SIG-M5 treated with dmso at 0.1 percent for 504 hours (cell line): ENCODE data around the gene CHN1.

Experiments used
- DNase-seq: peaks from one replicate; lab custom pipeline; 2025; ENCODE audit not compliant: unreplicated experiment; lab: John Stamatoyannopoulos, UW

The CHN1 gene

DNA sequence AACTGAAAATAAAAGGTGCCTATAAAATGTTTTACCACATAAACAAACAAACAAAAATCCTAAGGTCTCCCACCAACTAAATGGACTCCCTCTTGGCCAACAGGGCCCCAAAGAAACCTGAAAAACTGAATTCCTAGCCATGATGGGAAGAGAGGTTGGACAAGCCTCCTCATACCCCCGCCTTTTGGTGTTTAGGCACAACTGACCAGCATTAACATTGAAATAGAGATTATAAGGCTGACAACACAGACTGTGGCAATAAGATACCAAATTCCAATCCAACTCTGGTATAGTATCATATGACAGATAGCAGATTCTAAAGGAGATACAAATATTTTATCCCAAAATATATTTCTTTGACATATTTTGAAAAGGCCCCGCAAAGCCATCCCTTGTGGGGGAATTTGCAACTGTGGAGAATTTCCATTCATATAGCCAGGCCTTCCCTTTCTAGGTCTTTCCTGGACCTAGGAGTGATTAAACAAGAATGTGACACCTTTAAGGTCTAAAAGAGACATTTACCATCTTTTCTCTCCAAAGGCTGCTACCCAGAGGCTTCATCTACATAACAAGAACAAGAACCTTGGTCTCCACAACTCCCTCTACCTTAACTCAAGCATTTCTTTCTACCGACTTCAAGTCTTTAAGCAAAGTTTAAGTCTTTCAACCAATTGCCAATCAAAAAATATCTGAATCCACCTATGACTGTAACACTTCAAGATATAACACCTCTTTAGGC, 80.0 kb downstream of the CHN1 start:
- no peak for DNase-seq

GRCh38 chr2:174924061-174924693, 81.0 kb downstream of the CHN1 start:
- no peak for DNase-seq

DNA sequence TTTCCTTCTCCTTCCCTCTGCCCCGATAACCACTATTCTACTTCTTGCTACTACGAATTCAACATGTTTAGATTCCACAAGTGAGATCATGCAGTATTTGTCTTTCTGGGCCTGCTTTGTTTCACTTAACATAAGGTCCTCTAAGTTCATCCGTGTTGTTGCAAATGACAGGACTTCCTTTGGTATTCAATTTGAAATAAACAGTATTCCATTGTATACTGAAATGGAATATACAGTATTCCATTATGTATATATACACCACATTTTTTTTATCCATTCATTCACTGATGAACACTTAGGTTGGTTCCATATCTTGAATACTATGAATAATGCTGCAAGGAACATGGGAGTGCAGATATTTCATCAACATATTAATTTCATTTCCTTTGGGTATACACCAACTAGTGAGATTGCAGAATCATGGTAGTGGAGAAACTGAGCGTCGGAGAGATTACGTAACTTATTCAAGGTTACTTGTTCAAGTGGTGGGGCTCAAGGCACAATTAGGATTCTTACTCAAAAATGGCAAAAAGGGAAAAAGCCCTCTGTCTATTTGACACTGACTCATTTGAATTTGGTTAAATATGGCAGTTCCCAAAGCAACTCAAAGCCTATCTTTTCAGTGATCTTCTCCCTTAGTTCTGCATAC, 85.1 kb downstream of the CHN1 start:
- no peak for DNase-seq

- no peak for DNase-seq
Measured at GRCh38 chr2:174918886-174919526, 86.2 kb downstream of the CHN1 start.

DNA sequence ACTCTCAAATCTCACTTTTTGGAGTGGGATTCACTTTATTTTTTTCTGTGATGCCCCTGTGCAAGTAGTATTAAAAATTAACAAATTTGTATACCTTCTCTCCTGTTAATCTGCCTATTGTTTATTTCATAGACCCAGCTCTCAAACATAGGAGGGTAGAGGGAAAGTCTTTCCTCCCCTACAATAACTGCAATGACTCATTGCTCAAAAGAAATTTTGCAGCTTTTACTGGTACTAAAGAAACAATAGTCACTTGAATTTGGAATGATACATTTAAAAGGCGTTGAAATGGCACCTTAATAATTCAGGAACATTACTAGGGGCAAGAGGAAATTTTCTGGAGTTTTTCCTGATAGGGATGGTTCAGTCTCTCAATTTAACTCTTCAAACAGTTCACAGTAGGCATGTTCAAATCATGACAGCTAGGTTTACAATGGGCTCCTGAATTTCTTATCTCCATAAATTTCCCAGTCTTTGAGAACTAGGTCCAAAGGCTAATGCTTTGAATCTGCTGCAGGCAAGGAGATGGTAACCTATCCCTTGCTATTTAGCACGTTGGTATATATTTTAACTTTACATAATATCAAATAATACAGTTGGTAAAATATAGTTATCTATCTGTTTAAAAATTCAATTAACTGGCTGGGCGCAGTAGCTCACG, 88.8 kb downstream of the CHN1 start:
- no peak for DNase-seq

DNA sequence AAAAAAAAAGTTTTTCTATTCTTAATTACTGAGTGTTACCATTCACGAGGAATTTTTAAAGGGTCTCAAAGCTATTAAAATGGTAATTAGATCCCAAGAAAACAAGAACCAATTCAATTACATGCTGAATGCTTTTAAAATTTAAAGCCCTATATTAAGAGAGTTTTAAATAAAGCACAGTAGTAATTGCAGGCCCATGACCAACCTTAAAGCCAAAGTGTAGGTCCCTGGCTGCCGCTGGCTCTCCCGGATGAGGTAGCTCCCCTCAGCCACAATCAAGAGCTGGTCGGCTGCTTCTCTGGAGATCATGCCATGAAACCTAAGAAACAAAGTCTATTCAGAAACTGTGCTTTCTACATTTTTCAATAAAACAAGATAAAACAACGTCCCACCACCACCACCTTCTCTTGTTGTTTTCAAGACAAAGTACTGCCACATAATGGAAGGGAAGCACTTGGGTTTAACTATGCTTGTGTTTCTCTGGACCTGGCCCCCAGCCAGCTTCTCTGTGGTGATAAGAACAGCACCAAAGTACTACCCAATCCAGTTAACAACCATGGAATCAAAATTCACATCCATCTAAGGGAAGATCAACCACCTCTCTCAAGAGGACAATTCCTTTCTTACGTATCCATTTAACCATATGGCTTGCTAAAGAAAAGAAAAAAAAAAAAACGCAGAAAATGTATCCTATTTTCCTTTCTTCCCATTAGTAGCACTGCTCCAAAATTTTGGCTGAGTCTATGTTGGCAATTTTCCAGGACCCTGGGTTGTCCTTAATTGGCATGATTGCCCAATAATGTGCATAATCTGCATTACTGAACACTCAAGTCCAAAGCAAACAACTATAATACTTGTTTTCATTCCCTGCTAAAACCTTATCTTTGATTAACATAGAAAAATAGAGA, 90.1 kb downstream of the CHN1 start:
- no peak for DNase-seq

DNA sequence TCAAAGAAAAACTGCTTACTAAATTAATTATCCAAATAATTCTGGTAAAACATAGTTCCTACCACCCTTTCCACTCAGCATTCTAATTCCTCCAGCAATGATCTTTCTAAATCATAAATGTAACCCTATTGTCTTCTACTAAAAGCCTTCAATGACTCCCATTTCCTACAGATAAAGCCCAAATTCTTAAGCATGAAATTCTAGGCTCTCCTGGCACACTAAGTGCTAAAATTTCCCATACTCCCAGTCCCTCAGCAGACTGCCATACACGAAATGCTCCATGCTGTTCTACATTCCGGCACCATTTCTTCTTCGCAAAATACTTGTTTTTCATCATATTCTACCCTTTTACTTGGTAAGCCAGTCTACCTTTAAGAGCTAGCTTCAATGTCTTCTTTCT, 96.9 kb downstream of the CHN1 start:
- no peak for DNase-seq

DNA sequence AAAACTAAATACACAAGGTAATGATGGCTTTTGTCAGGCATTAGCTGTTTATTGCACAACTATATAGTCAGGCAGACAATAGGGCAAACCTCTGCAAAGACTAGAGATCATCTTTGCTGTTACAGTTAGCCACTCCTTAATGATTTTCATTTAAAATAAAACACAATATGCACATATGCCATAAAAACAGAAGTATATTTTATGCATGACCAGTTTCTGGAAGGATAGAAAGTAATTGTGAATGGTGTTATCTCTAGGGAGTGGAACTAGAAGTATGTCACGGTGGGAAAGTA, 102.0 kb downstream of the CHN1 start:
- DNase-seq, result no peak

GRCh38 chr2:174902506-174903263, 102.5 kb downstream of the CHN1 start:
- no peak for DNase-seq

DNA sequence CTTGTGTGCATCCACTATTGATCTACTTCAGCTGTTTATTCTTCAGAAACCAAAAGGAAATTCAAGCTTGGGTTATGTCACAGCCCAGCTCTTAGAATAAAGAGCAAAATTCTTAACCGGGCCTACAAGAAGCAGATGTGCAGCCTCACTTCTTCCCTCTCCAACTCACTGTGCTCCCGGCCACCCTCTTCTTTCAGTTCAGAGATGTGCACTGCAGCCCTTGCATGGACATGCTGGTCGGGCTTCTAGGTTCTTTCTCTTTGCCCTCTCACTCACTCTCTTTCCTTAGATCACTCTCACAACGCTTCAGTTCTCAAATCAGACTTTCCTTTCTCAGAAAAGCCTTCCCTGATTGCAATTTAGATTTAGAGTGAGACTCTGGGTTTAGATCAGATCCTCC, 104.1 kb downstream of the CHN1 start:
- no peak for DNase-seq

- no peak for DNase-seq
Measured at GRCh38 chr2:174897286-174897685, 107.9 kb downstream of the CHN1 start.

DNA sequence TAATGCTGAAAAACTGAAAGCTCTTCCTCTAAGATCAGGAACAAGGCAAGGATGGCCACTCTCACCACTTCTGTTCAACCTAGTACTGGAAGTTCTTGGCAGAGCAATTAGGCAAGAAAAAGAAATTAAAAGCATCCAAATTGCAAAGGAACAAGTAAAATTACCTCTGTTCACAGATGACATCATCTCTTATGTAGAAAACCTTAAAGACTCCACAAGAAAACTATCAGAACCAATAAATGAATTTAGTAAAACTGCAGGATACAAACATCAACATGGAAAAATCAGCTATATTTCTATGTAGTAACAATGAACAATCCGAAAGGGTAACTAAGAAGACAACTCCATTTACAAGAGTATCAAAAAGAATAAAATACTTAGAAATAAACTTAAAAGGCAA, 112.2 kb downstream of the CHN1 start:
- DNase-seq, result no peak

DNA sequence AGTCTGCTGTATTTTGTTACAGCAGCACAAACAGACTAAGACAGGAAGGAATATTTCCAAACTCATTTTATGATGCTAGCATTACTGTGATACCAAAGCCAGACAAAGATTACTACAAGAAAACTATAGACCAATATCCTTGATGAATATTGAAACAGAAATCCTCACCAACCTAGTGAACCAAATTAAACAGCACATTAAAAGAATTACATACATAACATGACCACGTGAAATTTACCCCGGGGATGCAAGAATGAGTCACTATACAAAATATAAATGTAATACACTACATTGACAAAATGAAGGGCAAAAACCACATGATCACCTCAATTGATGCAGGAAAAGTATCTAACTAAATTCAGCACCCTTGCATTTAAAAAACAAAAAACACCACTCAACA, 112.6 kb downstream of the CHN1 start:
- no peak for DNase-seq

DNA sequence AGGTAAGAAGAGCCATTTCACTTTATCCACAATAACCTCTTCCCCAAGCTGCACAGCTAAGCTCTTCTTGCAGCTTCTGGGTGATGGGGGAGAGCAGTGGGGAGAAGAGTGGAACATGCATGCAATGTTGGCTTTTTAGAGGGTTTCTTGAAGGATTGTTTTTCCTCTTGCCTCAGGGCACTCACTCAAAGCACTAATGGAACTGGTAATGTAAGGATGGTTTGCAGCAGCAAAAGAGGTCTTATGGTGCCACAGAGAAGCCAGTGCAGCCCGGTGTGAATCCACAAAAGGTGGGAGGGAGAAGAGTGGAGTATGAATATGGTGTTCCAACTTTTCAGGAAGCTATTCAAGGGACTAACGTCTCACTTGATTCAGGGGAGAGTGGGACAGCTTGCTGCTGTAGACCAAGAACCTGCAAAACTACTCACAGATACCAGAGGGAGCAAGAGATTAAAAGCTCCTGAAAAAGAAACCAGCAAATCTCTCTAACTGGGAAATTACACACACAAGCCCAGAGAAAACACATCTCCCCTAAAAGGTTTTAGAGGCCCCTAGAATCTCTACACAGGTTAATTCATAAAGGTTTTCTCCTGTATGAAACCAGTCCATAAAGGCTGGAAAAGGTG, 116.4 kb downstream of the CHN1 start:
- no peak for DNase-seq

GRCh38 chr2:174888146-174888545, 117.0 kb downstream of the CHN1 start:
- DNase-seq, result no peak

DNA sequence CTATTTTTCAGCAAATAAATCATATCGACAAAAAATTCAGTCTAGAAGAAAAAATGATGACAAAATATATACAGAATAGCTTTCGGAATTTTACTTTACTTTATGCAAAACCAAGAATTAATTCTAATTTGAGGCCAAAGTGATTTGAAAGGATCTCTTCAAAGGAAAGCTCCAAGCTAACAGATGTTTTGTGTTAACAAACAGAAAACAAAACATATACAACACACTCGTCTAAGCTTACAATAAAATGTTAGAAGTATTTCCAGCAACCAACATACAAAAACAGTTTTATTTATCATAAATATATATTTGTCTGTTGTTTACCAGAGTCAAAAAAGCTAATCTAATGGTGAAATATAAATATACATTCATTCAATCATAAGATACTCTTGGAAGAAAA, 122.8 kb downstream of the CHN1 start:
- no peak for DNase-seq

DNA sequence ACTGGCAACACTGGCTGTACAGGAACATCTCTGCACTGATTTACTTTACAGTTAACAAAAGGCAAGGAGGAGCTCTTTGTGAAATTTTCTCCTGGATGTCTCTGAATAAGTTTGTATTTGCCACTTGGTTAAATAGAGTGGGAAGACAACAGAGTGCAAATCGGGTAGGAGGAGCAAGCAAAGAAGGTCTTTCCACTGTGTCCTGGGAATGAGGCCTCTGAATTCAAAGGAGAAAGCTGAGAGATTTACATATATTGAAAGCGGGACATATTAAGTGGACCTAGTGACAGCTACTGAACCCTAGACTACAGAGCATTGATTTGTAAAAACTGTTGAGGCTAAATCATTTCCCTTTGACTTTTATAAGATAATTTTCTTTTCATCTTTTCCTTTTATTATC, 123.5 kb downstream of the CHN1 start:
- DNase-seq, result no peak

- no peak for DNase-seq
Measured at GRCh38 chr2:174878537-174879147, 126.5 kb downstream of the CHN1 start.

DNA sequence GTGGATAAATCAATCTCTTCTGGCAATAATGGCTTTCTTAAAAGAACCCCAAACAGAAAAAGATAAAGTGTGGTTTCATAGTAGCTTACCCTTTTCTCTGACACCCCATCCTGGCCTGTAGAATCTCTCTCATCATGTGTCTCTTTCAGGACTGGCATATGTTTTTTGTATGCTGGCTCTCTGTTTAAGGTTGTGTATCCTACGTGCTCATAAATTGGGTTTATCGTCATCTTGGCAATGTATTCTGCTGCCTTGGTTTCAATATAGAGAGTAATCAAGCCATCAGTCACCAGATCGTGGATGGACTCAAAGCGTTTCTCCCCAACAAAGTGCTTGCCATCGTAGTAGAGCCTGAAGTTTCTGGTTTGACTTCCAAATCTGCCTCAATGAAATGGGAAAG, 127.4 kb downstream of the CHN1 start:
- no peak for DNase-seq
